HG03066 (cell line): ENCODE results near the gene KMT5C.
A peak's percentile ranks its signal among the peaks of the same experiment; 100 is the strongest.

ENCODE experiments used
- ATAC-seq: cut with Tn5 transposase; IDR thresholded peaks from one replicate; pipeline ENCODE4 v1.9.1; 2021; ENCODE audit warnings: low read depth; ENCODE audit not compliant: unreplicated experiment

The KMT5C gene

GRCh38 chr19:55339105-55339888 lies at the start of gene KMT5C:
KMT5C (plus strand) TSS chr19:55339876; CDS start chr19:55341937, 2,061 bp downstream.
- ATAC-seq: peak; percentile 80

GRCh38 chr19:55297267-55297666 lies 42.4 kb upstream of the KMT5C start:
- ATAC-seq: no peak

GRCh38 chr19:55299991-55300390 lies 39.7 kb upstream of the KMT5C start:
- no peak for ATAC-seq

GRCh38 chr19:55300886-55301458 lies 38.7 kb upstream of the KMT5C start:
- ATAC-seq: no peak

- ATAC-seq: no peak
Observed at GRCh38 chr19:55301459-55302317, 38.0 kb upstream of the KMT5C start.

- ATAC-seq: no peak
Observed at GRCh38 chr19:55302318-55302703, 37.4 kb upstream of the KMT5C start.

- no peak for ATAC-seq
Observed at GRCh38 chr19:55303477-55303876, 36.2 kb upstream of the KMT5C start.

GRCh38 chr19:55304279-55304978 lies 35.2 kb upstream of the KMT5C start:
- ATAC-seq: no peak

- ATAC-seq: no peak
Observed at GRCh38 chr19:55304980-55305379, 34.7 kb upstream of the KMT5C start.

- no peak for ATAC-seq
Observed at GRCh38 chr19:55305491-55305890, 34.2 kb upstream of the KMT5C start.

GRCh38 chr19:55305983-55306562 lies 33.6 kb upstream of the KMT5C start:
- ATAC-seq: no peak

GRCh38 chr19:55306712-55307111 lies 33.0 kb upstream of the KMT5C start:
- ATAC-seq: no peak

GRCh38 chr19:55308281-55308680 lies 31.4 kb upstream of the KMT5C start:
- ATAC-seq: no peak

- no peak for ATAC-seq
Observed at GRCh38 chr19:55309448-55309847, 30.2 kb upstream of the KMT5C start.

GRCh38 chr19:55310498-55310897 lies 29.2 kb upstream of the KMT5C start:
- no peak for ATAC-seq

GRCh38 chr19:55311397-55311796 lies 28.3 kb upstream of the KMT5C start:
- no peak for ATAC-seq

- ATAC-seq: no peak
Observed at GRCh38 chr19:55311797-55312196, 27.9 kb upstream of the KMT5C start.

- ATAC-seq: no peak
Observed at GRCh38 chr19:55312621-55313512, 26.8 kb upstream of the KMT5C start.

- no peak for ATAC-seq
Observed at GRCh38 chr19:55314396-55314795, 25.3 kb upstream of the KMT5C start.
